ENCODE measurements around the gene ZNF672.

DNA sequence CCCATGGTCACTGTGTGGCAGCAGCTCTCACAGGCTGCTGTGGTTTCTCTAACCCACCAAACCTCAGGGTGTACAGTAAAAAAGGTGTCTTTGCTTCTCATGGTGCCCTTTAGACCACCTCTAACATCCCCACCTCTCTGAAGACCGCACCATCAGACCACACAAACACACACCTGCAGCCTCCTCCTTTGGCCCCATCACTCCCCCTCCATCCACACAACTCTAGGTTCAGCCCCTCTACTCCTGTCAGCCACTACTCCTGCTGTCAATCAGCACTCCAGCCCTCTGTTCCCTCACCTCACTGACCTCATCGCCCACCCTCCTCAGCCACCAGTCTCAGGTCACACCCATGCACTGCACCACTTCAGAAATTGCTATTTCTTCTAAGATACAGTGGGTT lies 13.4 kb downstream of the ZNF672 start:
- TF ChIP-seq, protein P1, sequence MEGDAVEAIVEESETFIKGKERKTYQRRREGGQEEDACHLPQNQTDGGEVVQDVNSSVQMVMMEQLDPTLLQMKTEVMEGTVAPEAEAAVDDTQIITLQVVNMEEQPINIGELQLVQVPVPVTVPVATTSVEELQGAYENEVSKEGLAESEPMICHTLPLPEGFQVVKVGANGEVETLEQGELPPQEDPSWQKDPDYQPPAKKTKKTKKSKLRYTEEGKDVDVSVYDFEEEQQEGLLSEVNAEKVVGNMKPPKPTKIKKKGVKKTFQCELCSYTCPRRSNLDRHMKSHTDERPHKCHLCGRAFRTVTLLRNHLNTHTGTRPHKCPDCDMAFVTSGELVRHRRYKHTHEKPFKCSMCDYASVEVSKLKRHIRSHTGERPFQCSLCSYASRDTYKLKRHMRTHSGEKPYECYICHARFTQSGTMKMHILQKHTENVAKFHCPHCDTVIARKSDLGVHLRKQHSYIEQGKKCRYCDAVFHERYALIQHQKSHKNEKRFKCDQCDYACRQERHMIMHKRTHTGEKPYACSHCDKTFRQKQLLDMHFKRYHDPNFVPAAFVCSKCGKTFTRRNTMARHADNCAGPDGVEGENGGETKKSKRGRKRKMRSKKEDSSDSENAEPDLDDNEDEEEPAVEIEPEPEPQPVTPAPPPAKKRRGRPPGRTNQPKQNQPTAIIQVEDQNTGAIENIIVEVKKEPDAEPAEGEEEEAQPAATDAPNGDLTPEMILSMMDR (conservative IDR thresholded peaks at IDR 0.05; ENCODE audit: low read length) = no peak
- TF ChIP-seq EZH2phosphoT487 (IDR thresholded peaks at IDR 0.05; ENCODE audit: borderline replicate concordance) = no peak
